NB4 (cell line): ENCODE measurements around the gene CD28.
"Not testable (repeated sequence)": the region's sequence is repeated elsewhere in the genome, so short reads cannot be mapped to it uniquely, and the experiment has no call there.

Source experiments
- DNase-seq: peaks from one replicate; pipeline ENCODE4 v3.0.0; 2010; ENCODE audit warnings: low read depth
- H3K4me3 ChIP-seq: one replicate; pipeline ENCODE4 v1.5.1; 2011; ENCODE audit warnings: mild to moderate bottlenecking, low read depth, low read length, moderate library complexity
- CTCF ChIP-seq: IDR thresholded peaks from one replicate; pipeline ENCODE4 v1.5.1; 2012; ENCODE audit warnings: low read depth, low read length
- MYC ChIP-seq: IDR thresholded peaks from 2 replicates; pipeline ENCODE4 v1.6.1; 2011; ENCODE audit warnings: low read depth, low read length
- POLR2A ChIP-seq: IDR thresholded peaks from 2 replicates; pipeline ENCODE4 v1.6.1; 2011; ENCODE audit warnings: mild to moderate bottlenecking; ENCODE audit not compliant: insufficient read length; ENCODE audit errors: extremely low read depth
- TF ChIP-seq, protein P1 (sequence below): IDR thresholded peaks from 2 replicates; pipeline ENCODE4 v1.6.1; 2011; ENCODE audit warnings: low read depth, low read length

Gene CD28

GRCh38 chr2:203692031-203692710 is 14.3 kb upstream of the CD28 start:
- TF ChIP-seq CTCF = no peak
- no peak for TF ChIP-seq POLR2A
- TF ChIP-seq MYC = no peak
- TF ChIP-seq, protein P1, sequence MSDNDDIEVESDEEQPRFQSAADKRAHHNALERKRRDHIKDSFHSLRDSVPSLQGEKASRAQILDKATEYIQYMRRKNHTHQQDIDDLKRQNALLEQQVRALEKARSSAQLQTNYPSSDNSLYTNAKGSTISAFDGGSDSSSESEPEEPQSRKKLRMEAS = no peak
- no peak overlapping the region for H3K4me3 ChIP-seq
- no peak for DNase-seq

DNA sequence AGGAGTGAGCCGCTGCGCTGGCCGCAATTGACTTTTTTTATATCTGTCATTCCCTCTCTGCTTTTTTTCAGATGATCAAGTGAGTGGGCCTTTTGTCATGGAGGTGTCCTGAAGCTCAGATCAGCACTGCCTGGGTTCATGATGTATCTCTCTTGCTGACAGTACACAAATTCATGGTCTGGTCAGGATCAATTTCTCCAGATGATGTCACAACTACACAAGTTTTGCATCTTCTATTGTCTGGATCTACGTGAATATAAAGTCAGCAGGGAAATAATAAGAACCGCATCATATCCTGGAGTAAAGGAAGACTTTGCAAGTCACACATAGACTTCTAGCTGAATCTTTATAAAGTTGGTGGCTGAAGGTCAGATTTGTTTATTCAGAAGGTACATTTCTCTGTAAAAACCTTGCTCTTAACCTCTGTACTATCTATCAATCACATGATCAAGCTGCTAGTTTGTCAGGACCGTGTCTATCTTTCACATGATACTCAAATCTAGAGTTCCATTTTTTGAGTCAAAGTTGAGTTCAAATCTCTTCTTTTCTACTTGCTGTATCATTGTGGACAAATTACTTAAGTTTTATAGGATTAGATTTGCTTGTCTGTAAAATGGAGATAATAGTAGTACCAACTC is 13.1 kb upstream of the CD28 start:
- H3K4me3 ChIP-seq = no peak overlapping the region
- TF ChIP-seq, protein P1 = no peak
- TF ChIP-seq POLR2A (no peak), CTCF (no peak), MYC (no peak)
- DNase-seq = no peak

GRCh38 chr2:203694191-203694590 is 12.2 kb upstream of the CD28 start:
- TF ChIP-seq, protein P1 = no peak
- TF ChIP-seq CTCF = no peak
- no peak for TF ChIP-seq MYC
- TF ChIP-seq POLR2A = no peak
- DNase-seq = no peak
- H3K4me3 ChIP-seq = no peak overlapping the region

GRCh38 chr2:203697190-203697589 is 9.2 kb upstream of the CD28 start:
- DNase-seq = no peak
- TF ChIP-seq POLR2A (no peak), MYC (no peak), CTCF (no peak)
- TF ChIP-seq, protein P1 = no peak
- no peak overlapping the region for H3K4me3 ChIP-seq

DNA sequence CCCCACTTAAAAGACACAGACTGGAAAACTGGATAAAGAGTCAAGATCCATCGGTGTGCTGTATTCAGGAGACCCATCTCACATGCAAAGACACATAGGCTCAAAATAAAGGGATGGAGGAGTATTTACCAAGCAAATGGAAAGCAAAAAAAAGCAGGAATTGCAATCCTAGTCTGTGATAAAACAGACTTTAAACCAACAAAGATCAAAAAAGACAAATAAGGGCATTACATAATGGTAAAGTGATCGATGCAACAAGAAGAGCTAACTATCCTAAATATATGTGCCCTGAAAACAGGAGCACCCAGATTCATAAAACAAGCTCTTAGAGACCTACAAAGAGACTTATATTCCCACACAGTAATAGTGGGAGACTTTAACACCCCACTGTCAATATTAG is 8.7 kb upstream of the CD28 start:
- not testable (repeated sequence) for DNase-seq, H3K4me3 ChIP-seq

- DNase-seq, H3K4me3 ChIP-seq: not testable (repeated sequence)
Measured at GRCh38 chr2:203698410-203698809, 8.0 kb upstream of the CD28 start.

DNA sequence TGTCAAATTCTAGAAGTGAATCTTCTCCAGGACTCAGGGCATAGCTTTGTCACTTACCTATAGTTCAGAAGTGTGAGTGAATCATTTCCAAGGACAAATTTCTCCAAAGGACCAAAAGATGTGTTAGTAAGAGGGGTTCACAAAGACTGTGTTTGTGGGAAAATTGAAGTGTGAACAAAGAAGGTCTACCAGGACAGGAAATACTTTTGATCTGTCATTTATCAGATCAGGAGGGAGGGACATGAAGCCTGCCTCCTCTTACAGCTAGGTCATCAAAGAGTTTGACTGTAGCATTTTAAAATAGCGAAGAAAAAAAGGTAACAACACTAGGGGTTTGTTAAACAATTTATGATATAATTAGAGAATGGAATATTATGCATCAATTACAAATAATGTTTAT is 2.0 kb upstream of the CD28 start:
- TF ChIP-seq CTCF = no peak
- no peak for TF ChIP-seq POLR2A
- TF ChIP-seq, protein P1 = no peak
- no peak for TF ChIP-seq MYC

More for the DNA sequence above, 2.0 kb upstream of the CD28 start:
- no peak overlapping the region for H3K4me3 ChIP-seq
- DNase-seq = no peak
